Measurements from ENCODE around the gene RALGDS. TPM values are rescaled to one million over a fixed set of nuclear protein-coding genes. Genes with fewer than 3 reads are reported as not detected.
"Not testable (repeated sequence)": the region's sequence is repeated elsewhere in the genome, so short reads cannot be mapped to it uniquely, and the experiment has no call there.

The RALGDS gene
- total RNA-seq, 1 experiment from 2014 or later: 13.7 TPM

- Mint-ChIP-seq H3K27ac (ENCODE audit: unreplicated experiment) (no peak overlapping the region), H3K4me3 (ENCODE audit: low read depth, unreplicated experiment) (no peak overlapping the region), H3K4me1 (ENCODE audit: low read depth, unreplicated experiment) (no peaks in the 10 kb centered on the region), H3K9me3 (ENCODE audit: low read depth, unreplicated experiment) (no peaks in the 10 kb centered on the region), H3K36me3 (ENCODE audit: insufficient read depth, unreplicated experiment) (no peaks in the 10 kb centered on the region), H3K27me3 (ENCODE audit: unreplicated experiment) (no peaks in the 10 kb centered on the region)
- TF ChIP-seq, protein P1, sequence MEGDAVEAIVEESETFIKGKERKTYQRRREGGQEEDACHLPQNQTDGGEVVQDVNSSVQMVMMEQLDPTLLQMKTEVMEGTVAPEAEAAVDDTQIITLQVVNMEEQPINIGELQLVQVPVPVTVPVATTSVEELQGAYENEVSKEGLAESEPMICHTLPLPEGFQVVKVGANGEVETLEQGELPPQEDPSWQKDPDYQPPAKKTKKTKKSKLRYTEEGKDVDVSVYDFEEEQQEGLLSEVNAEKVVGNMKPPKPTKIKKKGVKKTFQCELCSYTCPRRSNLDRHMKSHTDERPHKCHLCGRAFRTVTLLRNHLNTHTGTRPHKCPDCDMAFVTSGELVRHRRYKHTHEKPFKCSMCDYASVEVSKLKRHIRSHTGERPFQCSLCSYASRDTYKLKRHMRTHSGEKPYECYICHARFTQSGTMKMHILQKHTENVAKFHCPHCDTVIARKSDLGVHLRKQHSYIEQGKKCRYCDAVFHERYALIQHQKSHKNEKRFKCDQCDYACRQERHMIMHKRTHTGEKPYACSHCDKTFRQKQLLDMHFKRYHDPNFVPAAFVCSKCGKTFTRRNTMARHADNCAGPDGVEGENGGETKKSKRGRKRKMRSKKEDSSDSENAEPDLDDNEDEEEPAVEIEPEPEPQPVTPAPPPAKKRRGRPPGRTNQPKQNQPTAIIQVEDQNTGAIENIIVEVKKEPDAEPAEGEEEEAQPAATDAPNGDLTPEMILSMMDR (IDR thresholded peaks at IDR 0.05; ENCODE audit: unreplicated experiment): no peak
- CTCF ChIA-PET: no interaction called here
- intact Hi-C loops (cut with micrococcal nuclease; ENCODE audit: unreplicated experiment): no loop called here
- DNase-seq: no peak
- no TSS peak for BruUV-seq (replicated peaks)
Observed at GRCh38 chr9:133088146-133088750, 32.8 kb downstream of the RALGDS start.

DNA sequence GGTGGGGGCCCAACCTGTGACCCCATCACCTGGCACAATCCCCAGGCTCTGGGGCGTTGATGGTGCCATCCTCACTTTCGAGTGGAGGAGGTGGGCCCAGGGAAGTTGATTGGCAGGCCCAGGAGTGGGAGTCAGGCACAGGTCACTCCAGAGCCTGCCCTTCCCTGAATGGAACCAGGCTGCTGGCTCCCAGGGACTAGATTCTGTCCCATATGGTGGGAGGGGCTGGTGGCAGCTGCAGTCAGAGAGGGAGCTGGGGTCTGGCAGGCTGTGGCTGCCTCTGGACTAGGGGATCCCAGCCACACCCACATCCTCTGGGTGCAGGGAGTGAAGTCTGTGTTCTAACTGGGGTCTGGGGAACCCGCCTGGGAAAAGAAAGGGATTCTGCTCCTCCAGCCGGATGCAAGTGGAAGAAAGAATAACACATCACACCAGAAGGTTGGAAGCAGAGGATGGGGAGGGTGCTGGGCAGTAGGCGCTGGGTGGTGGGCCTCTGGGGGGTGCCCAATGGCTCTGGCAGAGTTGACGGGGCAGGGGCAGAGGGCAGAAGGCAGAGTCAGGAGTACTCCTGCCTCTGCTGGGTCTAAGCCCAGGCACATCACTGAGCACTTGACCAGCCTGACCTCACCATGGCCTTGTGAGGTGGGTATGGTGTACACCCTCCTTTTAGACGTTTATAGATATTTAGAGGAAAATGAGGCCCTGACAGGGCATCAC is 33.5 kb downstream of the RALGDS start:
- H3K4me3 Mint-ChIP-seq (ENCODE audit: low read depth, unreplicated experiment): no peak overlapping the region
- DNase-seq: no peak
- intact Hi-C loops (cut with micrococcal nuclease; ENCODE audit: unreplicated experiment): no loop called here
- no peak overlapping the region for H3K27ac Mint-ChIP-seq (ENCODE audit: unreplicated experiment)
- H3K4me1 Mint-ChIP-seq (ENCODE audit: low read depth, unreplicated experiment): no peaks in the 10 kb centered on the region
- H3K9me3 Mint-ChIP-seq (ENCODE audit: low read depth, unreplicated experiment): no peaks in the 10 kb centered on the region
- no peaks in the 10 kb centered on the region for H3K36me3 Mint-ChIP-seq (ENCODE audit: insufficient read depth, unreplicated experiment)
- no peaks in the 10 kb centered on the region for H3K27me3 Mint-ChIP-seq (ENCODE audit: unreplicated experiment)
- no TSS peak for BruUV-seq (replicated peaks)
- TF ChIP-seq, protein P1 (IDR thresholded peaks at IDR 0.05; ENCODE audit: unreplicated experiment): no peak
- CTCF ChIA-PET: no interaction called here

DNA sequence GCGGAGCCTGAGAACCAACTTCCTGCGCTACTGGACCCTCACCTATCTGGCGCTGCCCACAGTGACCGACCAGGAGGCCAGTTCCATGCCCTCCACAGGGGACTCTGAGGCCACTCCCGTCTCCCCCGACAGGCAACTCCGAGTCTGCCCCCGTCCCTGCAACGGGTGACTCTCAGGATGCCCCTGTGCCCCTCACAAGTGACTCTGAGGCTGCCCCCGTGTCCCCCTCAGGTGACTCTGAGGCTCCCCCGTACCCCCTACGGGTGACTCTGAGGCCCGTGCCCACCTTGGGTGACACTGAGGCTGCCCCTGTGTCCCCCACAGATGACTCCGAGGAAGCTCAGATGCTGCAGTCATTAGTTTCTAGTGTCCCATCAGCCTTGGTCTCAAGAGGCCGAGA is 34.1 kb downstream of the RALGDS start:
- Mint-ChIP-seq H3K9me3 (ENCODE audit: low read depth, unreplicated experiment) (no peaks in the 10 kb centered on the region), H3K27ac (ENCODE audit: unreplicated experiment) (no peak overlapping the region), H3K4me3 (ENCODE audit: low read depth, unreplicated experiment) (no peak overlapping the region), H3K36me3 (ENCODE audit: insufficient read depth, unreplicated experiment) (no peaks in the 10 kb centered on the region), H3K27me3 (ENCODE audit: unreplicated experiment) (no peaks in the 10 kb centered on the region), H3K4me1 (ENCODE audit: low read depth, unreplicated experiment) (no peaks in the 10 kb centered on the region)
- BruUV-seq (replicated peaks): no TSS peak
- no peak for DNase-seq
- intact Hi-C loops (cut with micrococcal nuclease; ENCODE audit: unreplicated experiment): no loop called here
- TF ChIP-seq, protein P1 (IDR thresholded peaks at IDR 0.05; ENCODE audit: unreplicated experiment): no peak
- CTCF ChIA-PET: no interaction called here

GRCh38 chr9:133086212-133086860 is 34.7 kb downstream of the RALGDS start:
- intact Hi-C loops (cut with micrococcal nuclease; ENCODE audit: unreplicated experiment); BruUV-seq (replicated peaks); H3K4me1 Mint-ChIP-seq (ENCODE audit: low read depth, unreplicated experiment); H3K9me3 Mint-ChIP-seq (ENCODE audit: low read depth, unreplicated experiment); H3K27ac Mint-ChIP-seq (ENCODE audit: unreplicated experiment); H3K4me3 Mint-ChIP-seq (ENCODE audit: low read depth, unreplicated experiment); DNase-seq; CTCF ChIA-PET; H3K27me3 Mint-ChIP-seq (ENCODE audit: unreplicated experiment); H3K36me3 Mint-ChIP-seq (ENCODE audit: insufficient read depth, unreplicated experiment): not testable (repeated sequence)

GRCh38 chr9:133083688-133084087 is 37.4 kb downstream of the RALGDS start:
- H3K4me1 Mint-ChIP-seq (ENCODE audit: low read depth, unreplicated experiment); intact Hi-C loops (cut with micrococcal nuclease; ENCODE audit: unreplicated experiment); H3K9me3 Mint-ChIP-seq (ENCODE audit: low read depth, unreplicated experiment); H3K27ac Mint-ChIP-seq (ENCODE audit: unreplicated experiment); DNase-seq; BruUV-seq (replicated peaks); H3K36me3 Mint-ChIP-seq (ENCODE audit: insufficient read depth, unreplicated experiment); H3K4me3 Mint-ChIP-seq (ENCODE audit: low read depth, unreplicated experiment); CTCF ChIA-PET: not testable (repeated sequence)
- H3K27me3 Mint-ChIP-seq (ENCODE audit: unreplicated experiment): peaks cover 16% of the 10 kb centered on the region

GRCh38 chr9:133081957-133082644 is 38.9 kb downstream of the RALGDS start:
- H3K36me3 Mint-ChIP-seq (ENCODE audit: insufficient read depth, unreplicated experiment); H3K27ac Mint-ChIP-seq (ENCODE audit: unreplicated experiment); H3K4me3 Mint-ChIP-seq (ENCODE audit: low read depth, unreplicated experiment); DNase-seq; H3K9me3 Mint-ChIP-seq (ENCODE audit: low read depth, unreplicated experiment); BruUV-seq (replicated peaks); intact Hi-C loops (cut with micrococcal nuclease; ENCODE audit: unreplicated experiment); H3K4me1 Mint-ChIP-seq (ENCODE audit: low read depth, unreplicated experiment): not testable (repeated sequence)
- CTCF ChIA-PET: interaction anchor here (0.7 kb wide), 1 partner anchor 315 kb away, joined by 4 read pairs; no protein-coding TSS in a partner anchor
- H3K27me3 Mint-ChIP-seq (ENCODE audit: unreplicated experiment): peaks cover 24% of the 10 kb centered on the region
